ENCODE results near the gene TTN.

DNA sequence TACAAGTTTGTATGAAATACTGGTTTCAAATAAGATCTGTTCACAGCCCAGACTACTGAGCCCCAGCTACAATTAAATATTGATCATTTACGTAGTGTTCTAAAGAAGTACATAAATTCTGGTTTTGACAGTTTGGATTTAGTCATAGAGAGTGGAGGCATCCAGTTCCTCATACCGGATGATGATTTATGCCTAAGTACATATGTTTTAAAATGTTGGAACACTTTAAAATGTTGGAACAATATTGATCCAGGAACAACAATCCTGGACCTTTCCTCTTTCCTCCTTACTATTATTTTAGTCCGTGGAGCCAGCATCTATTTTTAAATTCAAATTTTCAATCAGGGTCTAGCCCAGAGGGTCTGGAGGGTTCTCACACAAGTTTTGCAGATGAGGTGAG lies 22.8 kb upstream of the TTN start:
- TF ChIP-seq, protein P1, sequence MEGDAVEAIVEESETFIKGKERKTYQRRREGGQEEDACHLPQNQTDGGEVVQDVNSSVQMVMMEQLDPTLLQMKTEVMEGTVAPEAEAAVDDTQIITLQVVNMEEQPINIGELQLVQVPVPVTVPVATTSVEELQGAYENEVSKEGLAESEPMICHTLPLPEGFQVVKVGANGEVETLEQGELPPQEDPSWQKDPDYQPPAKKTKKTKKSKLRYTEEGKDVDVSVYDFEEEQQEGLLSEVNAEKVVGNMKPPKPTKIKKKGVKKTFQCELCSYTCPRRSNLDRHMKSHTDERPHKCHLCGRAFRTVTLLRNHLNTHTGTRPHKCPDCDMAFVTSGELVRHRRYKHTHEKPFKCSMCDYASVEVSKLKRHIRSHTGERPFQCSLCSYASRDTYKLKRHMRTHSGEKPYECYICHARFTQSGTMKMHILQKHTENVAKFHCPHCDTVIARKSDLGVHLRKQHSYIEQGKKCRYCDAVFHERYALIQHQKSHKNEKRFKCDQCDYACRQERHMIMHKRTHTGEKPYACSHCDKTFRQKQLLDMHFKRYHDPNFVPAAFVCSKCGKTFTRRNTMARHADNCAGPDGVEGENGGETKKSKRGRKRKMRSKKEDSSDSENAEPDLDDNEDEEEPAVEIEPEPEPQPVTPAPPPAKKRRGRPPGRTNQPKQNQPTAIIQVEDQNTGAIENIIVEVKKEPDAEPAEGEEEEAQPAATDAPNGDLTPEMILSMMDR (IDR thresholded peaks at IDR 0.05) = no peak
- TF ChIP-seq POLR2A (IDR thresholded peaks at IDR 0.05) = no peak
- no peak for TF ChIP-seq POLR2AphosphoS5 (IDR thresholded peaks at IDR 0.05)
- no peak for TF ChIP-seq EP300 (IDR thresholded peaks at IDR 0.05)

Measured in suprapubic skin (tissue), 4 donors.